A673 (cell line): ENCODE results near the gene TEAD3. TPM values are rescaled to one million over a fixed set of nuclear protein-coding genes. Genes with fewer than 3 reads are reported as not detected.

Experiments
- BruUV-seq: library from RNA; stranded (reverse); fragments of 400-500 nt; replicated peaks from 2 replicates; lab custom pipeline; 2021; lab: Mats Ljungman, UMichigan
- CTCF ChIA-PET: fragments of 300-600 bp; sonication (Branson Sonifier 250); formaldehyde crosslinking; loops from one replicate; lab custom pipeline; 2022; ENCODE audit warnings: antibody characterized with exemption; lab: Charles Lee
- POLR2A ChIA-PET: fragments of 300-600 bp; sonication (Branson Sonifier 250); formaldehyde crosslinking; loops from one replicate; lab custom pipeline; 2022; ENCODE audit warnings: antibody characterized with exemption; ENCODE audit not compliant: low non-redundant PET; lab: Charles Lee
- DNase-seq: peaks from one replicate; pipeline ENCODE4 v3.0.0-alpha.2; 2015; ENCODE audit warnings: low spot score
- H3K27ac ChIP-seq: fragments of 200-600 bp; sonication (generic); 2 replicates; pipeline ENCODE4 v1.5.1; 2016; ENCODE audit warnings: mixed run types, low read depth, mild to moderate bottlenecking, mixed read lengths, antibody characterized with exemption, low read length; ENCODE audit not compliant: poor library complexity, severe bottlenecking
- H3K27me3 ChIP-seq: fragments of 200-600 bp; sonication (generic); replicated peaks from 2 replicates; pipeline ENCODE4 v1.6.1; 2017; ENCODE audit warnings: mixed run types, low read depth, mild to moderate bottlenecking, mixed read lengths, antibody characterized with exemption, low read length; ENCODE audit not compliant: insufficient read depth, poor library complexity
- H3K36me3 ChIP-seq: fragments of 200-600 bp; sonication (generic); 2 replicates; pipeline ENCODE4 v1.6.1; 2016; ENCODE audit warnings: mixed run types, mild to moderate bottlenecking, mixed read lengths, antibody characterized with exemption, low read length; ENCODE audit not compliant: insufficient read depth, poor library complexity, severe bottlenecking
- H3K4me1 ChIP-seq: fragments of 200-600 bp; sonication (generic); 2 replicates; pipeline ENCODE4 v1.6.1; 2017; ENCODE audit warnings: mixed run types, mild to moderate bottlenecking, mixed read lengths, antibody characterized with exemption, low read length; ENCODE audit not compliant: insufficient read depth, poor library complexity, severe bottlenecking
- H3K4me3 ChIP-seq: fragments of 200-600 bp; sonication (generic); 2 replicates; pipeline ENCODE4 v1.5.1; 2016; ENCODE audit warnings: low read depth, mixed run types, mild to moderate bottlenecking, mixed read lengths, low read length; ENCODE audit not compliant: poor library complexity, severe bottlenecking
- H3K9me3 ChIP-seq: fragments of 200-600 bp; sonication (generic); 2 replicates; pipeline ENCODE4 v1.6.1; 2016; ENCODE audit warnings: mixed run types, low read depth, mild to moderate bottlenecking, mixed read lengths, antibody characterized with exemption, low read length; ENCODE audit not compliant: poor library complexity, severe bottlenecking
- EZH2 ChIP-seq: fragments of 200-600 bp; sonication (generic); IDR thresholded peaks from 2 replicates; pipeline ENCODE4 v1.6.1; 2017; ENCODE audit warnings: borderline replicate concordance, low read depth, mild to moderate bottlenecking, mixed read lengths, antibody characterized with exemption, low read length; ENCODE audit not compliant: poor library complexity, severe bottlenecking
- intact Hi-C: fragments of 100-400 bp; cut with micrococcal nuclease; formaldehyde crosslinking; loops from one replicate; pipeline ENCODE4 v1.10.0; 2022; ENCODE audit not compliant: unreplicated experiment
- total RNA-seq: library from RNA; stranded (reverse); gene quantifications from 2 replicates; pipeline ENCODE4 v1.2.3, GENCODE V29; 2021
- TF ChIP-seq, protein P1 (sequence below): fragments of 300-800, 200-600 bp; sonication (generic); conservative IDR thresholded peaks from 2 replicates; pipeline ENCODE4 v1.5.1; 2017; ENCODE audit warnings: low read depth, mild to moderate bottlenecking, antibody characterized with exemption, low read length, moderate library complexity, mixed read lengths

TEAD3 gene
- total RNA-seq, 1 experiment from 2014 or later, result 10.3 TPM

DNA sequence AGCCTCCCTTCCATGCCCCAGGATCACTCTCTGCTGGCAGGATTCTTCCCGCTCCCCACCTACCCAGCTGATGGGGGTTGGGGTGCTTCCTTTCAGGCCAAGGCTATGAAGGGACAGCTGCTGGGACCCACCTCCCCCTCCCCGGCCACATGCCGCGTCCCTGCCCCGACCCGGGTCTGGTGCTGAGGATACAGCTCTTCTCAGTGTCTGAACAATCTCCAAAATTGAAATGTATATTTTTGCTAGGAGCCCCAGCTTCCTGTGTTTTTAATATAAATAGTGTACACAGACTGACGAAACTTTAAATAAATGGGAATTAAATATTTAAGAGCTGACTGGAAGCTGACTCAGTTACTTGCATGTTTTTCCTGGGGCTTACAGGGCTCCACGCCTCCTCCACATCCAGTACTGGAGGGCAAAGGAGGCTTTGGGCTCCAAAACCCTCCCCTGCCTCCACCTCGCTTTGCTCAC lies 69.0 kb downstream of the TEAD3 start:
- Histone ChIP-seq H3K4me1 (no peaks in the 10 kb centered on the region), H3K9me3 (no peaks in the 10 kb centered on the region), H3K4me3 (no peak overlapping the region), H3K27ac (no peak overlapping the region), H3K36me3 (no peaks in the 10 kb centered on the region), H3K27me3 (no peaks in the 10 kb centered on the region)
- no TSS peak for BruUV-seq
- CTCF ChIA-PET, result no interaction called here
- TF ChIP-seq EZH2, result no peak
- TF ChIP-seq, protein P1, sequence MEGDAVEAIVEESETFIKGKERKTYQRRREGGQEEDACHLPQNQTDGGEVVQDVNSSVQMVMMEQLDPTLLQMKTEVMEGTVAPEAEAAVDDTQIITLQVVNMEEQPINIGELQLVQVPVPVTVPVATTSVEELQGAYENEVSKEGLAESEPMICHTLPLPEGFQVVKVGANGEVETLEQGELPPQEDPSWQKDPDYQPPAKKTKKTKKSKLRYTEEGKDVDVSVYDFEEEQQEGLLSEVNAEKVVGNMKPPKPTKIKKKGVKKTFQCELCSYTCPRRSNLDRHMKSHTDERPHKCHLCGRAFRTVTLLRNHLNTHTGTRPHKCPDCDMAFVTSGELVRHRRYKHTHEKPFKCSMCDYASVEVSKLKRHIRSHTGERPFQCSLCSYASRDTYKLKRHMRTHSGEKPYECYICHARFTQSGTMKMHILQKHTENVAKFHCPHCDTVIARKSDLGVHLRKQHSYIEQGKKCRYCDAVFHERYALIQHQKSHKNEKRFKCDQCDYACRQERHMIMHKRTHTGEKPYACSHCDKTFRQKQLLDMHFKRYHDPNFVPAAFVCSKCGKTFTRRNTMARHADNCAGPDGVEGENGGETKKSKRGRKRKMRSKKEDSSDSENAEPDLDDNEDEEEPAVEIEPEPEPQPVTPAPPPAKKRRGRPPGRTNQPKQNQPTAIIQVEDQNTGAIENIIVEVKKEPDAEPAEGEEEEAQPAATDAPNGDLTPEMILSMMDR, result no peak
- POLR2A ChIA-PET, result no interaction called here
- DNase-seq, result no peak
- intact Hi-C loops, result no loop called here

DNA sequence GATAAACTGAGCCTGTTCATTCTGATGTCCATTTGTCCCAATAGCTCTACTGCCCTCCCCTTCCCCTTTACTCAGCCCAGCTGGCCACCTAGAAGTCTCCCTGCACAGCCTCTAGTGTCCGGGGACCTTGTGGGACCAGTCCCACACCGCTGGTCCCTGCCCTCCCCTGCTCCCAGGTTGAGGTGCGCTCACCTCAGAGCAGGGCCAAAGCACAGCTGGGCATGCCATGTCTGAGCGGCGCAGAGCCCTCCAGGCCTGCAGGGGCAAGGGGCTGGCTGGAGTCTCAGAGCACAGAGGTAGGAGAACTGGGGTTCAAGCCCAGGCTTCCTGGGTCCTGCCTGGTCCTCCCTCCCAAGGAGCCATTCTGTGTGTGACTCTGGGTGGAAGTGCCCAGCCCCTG lies 69.4 kb downstream of the TEAD3 start:
- CTCF ChIA-PET, result no interaction called here
- Histone ChIP-seq H3K27ac (no peak overlapping the region), H3K36me3 (no peaks in the 10 kb centered on the region), H3K27me3 (no peaks in the 10 kb centered on the region), H3K4me3 (no peak overlapping the region), H3K9me3 (no peaks in the 10 kb centered on the region), H3K4me1 (no peaks in the 10 kb centered on the region)
- POLR2A ChIA-PET, result no interaction called here
- intact Hi-C loops, result no loop called here
- no peak for TF ChIP-seq EZH2
- TF ChIP-seq, protein P1, result no peak
- no TSS peak for BruUV-seq
- no peak for DNase-seq

DNA sequence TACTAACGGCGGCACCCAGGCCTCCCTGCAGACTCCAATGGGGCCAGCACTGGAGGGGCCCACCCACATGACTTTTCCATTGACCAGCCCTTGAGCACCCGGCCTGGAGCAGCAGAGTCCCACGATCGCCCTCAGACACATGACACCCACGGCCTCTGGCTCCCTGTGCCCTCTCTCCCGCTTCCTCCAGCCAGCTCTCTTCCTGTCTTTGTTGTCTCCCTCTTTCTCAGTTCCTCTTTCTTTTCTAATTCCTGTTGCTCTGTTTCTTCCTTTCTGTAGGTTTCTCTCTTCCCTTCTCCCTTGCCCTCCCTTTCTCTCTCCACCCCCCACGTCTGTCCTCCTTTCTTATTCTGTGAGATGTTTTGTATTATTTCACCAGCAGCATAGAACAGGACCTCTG lies 70.8 kb downstream of the TEAD3 start:
- POLR2A ChIA-PET, result no interaction called here
- H3K4me1 ChIP-seq, result no peaks in the 10 kb centered on the region
- no TSS peak for BruUV-seq
- H3K36me3 ChIP-seq, result no peaks in the 10 kb centered on the region
- CTCF ChIA-PET, result no interaction called here
- no peak overlapping the region for H3K4me3 ChIP-seq
- no peak for DNase-seq
- H3K27ac ChIP-seq, result no peak overlapping the region
- no peaks in the 10 kb centered on the region for H3K27me3 ChIP-seq
- intact Hi-C loops, result no loop called here
- TF ChIP-seq, protein P1, result no peak
- no peaks in the 10 kb centered on the region for H3K9me3 ChIP-seq
